T-helper 2 cell treated with Interferon-gamma antibody and Interleukin-4, amounts not matched to agents 5 μg/mL and 100 μg/mL, for 36 hours (primary cell): Measurements from ENCODE around the gene NAA15.
"Not testable (repeated sequence)": the region's sequence is repeated elsewhere in the genome, so short reads cannot be mapped to it uniquely, and the experiment has no call there.

Experiments used
- DNase-seq: peaks from one replicate; pipeline ENCODE4 v3.0.0; 2021; ENCODE audit warnings: low spot score
- H3K27ac Mint-ChIP-seq: one replicate; pipeline ENCODE4 v1.8.0; 2021; ENCODE audit warnings: mild to moderate bottlenecking, mixed read lengths
- H3K27me3 Mint-ChIP-seq: one replicate; pipeline ENCODE4 v1.8.0; 2021; ENCODE audit warnings: low read depth, mixed read lengths
- H3K36me3 Mint-ChIP-seq: one replicate; pipeline ENCODE4 v1.8.0; 2021; ENCODE audit warnings: low read depth, mixed read lengths
- H3K4me1 Mint-ChIP-seq: one replicate; pipeline ENCODE4 v1.8.0; 2021; ENCODE audit warnings: low read depth, mixed read lengths
- H3K4me3 Mint-ChIP-seq: one replicate; pipeline ENCODE4 v1.8.0; 2022; ENCODE audit warnings: mild to moderate bottlenecking, moderate library complexity, mixed read lengths
- H3K9me3 Mint-ChIP-seq: one replicate; pipeline ENCODE4 v1.8.0; 2021; ENCODE audit warnings: mixed read lengths

The NAA15 gene

GRCh38 chr4:139337612-139338011, 36.3 kb downstream of the NAA15 start:
- Mint-ChIP-seq H3K9me3 (no peaks in the 10 kb centered on the region), H3K36me3 (peaks cover 25% of the 10 kb centered on the region), H3K27ac (no peak overlapping the region), H3K4me3 (no peak overlapping the region), H3K27me3 (no peaks in the 10 kb centered on the region), H3K4me1 (peaks cover 6% of the 10 kb centered on the region)
- DNase-seq, result no peak

- Mint-ChIP-seq H3K27me3 (no peaks in the 10 kb centered on the region), H3K4me3 (no peak overlapping the region), H3K4me1 (peaks cover 4% of the 10 kb centered on the region), H3K36me3 (peaks cover 38% of the 10 kb centered on the region), H3K27ac (no peak overlapping the region), H3K9me3 (no peaks in the 10 kb centered on the region)
- DNase-seq, result no peak
Measured at GRCh38 chr4:139361301-139361700, 60.0 kb downstream of the NAA15 start.

- Mint-ChIP-seq H3K36me3 (peaks cover 64% of the 10 kb centered on the region), H3K27ac (no peak overlapping the region), H3K9me3 (no peaks in the 10 kb centered on the region), H3K4me1 (peaks cover 7% of the 10 kb centered on the region), H3K4me3 (no peak overlapping the region), H3K27me3 (no peaks in the 10 kb centered on the region)
- no peak for DNase-seq
Measured at GRCh38 chr4:139367421-139368090, 66.3 kb downstream of the NAA15 start.

- Mint-ChIP-seq H3K27ac (no peak overlapping the region), H3K27me3 (no peaks in the 10 kb centered on the region), H3K4me3 (no peak overlapping the region), H3K9me3 (no peaks in the 10 kb centered on the region), H3K4me1 (peaks cover 7% of the 10 kb centered on the region), H3K36me3 (peaks cover 64% of the 10 kb centered on the region)
- no peak for DNase-seq
Measured at GRCh38 chr4:139368998-139369397, 67.7 kb downstream of the NAA15 start.

GRCh38 chr4:139374251-139374650, 72.9 kb downstream of the NAA15 start:
- Mint-ChIP-seq H3K36me3 (peaks cover 51% of the 10 kb centered on the region), H3K27ac (no peak overlapping the region), H3K9me3 (no peaks in the 10 kb centered on the region), H3K4me1 (no peaks in the 10 kb centered on the region), H3K27me3 (no peaks in the 10 kb centered on the region), H3K4me3 (no peak overlapping the region)
- DNase-seq, result no peak

GRCh38 chr4:139386421-139386820, 85.1 kb downstream of the NAA15 start:
- Mint-ChIP-seq H3K27ac (no peak overlapping the region), H3K4me1 (peaks cover 4% of the 10 kb centered on the region), H3K4me3 (no peak overlapping the region), H3K27me3 (no peaks in the 10 kb centered on the region), H3K9me3 (no peaks in the 10 kb centered on the region), H3K36me3 (peaks cover 34% of the 10 kb centered on the region)
- DNase-seq, result no peak

- no peak overlapping the region for H3K4me3 Mint-ChIP-seq
- H3K9me3 Mint-ChIP-seq, result no peaks in the 10 kb centered on the region
- DNase-seq, result no peak
- H3K27me3 Mint-ChIP-seq, result no peaks in the 10 kb centered on the region
- peaks cover 4% of the 10 kb centered on the region for H3K4me1 Mint-ChIP-seq
- H3K27ac Mint-ChIP-seq, result no peak overlapping the region
- H3K36me3 Mint-ChIP-seq, result peaks cover 43% of the 10 kb centered on the region
Measured at GRCh38 chr4:139389102-139389501, 87.8 kb downstream of the NAA15 start.

GRCh38 chr4:139389991-139390390, 88.7 kb downstream of the NAA15 start:
- H3K9me3 Mint-ChIP-seq, result no peaks in the 10 kb centered on the region
- H3K27ac Mint-ChIP-seq, result no peak overlapping the region
- peaks cover 40% of the 10 kb centered on the region for H3K36me3 Mint-ChIP-seq
- no peak overlapping the region for H3K4me3 Mint-ChIP-seq
- DNase-seq, result no peak
- no peaks in the 10 kb centered on the region for H3K27me3 Mint-ChIP-seq
- peaks cover 4% of the 10 kb centered on the region for H3K4me1 Mint-ChIP-seq

- Mint-ChIP-seq H3K36me3 (peaks cover 35% of the 10 kb centered on the region), H3K27ac (no peak overlapping the region), H3K4me1 (peaks cover 4% of the 10 kb centered on the region), H3K4me3 (no peak overlapping the region), H3K27me3 (no peaks in the 10 kb centered on the region), H3K9me3 (no peaks in the 10 kb centered on the region)
- DNase-seq, result no peak
Measured at GRCh38 chr4:139391731-139392130, 90.4 kb downstream of the NAA15 start.

- Mint-ChIP-seq H3K4me1 (peaks cover 6% of the 10 kb centered on the region), H3K36me3 (peaks cover 37% of the 10 kb centered on the region), H3K27me3 (no peaks in the 10 kb centered on the region), H3K4me3 (no peak overlapping the region), H3K27ac (no peak overlapping the region), H3K9me3 (no peaks in the 10 kb centered on the region)
- DNase-seq, result no peak
Measured at GRCh38 chr4:139392797-139393196, 91.5 kb downstream of the NAA15 start.

GRCh38 chr4:139401368-139401767, 100.1 kb downstream of the NAA15 start:
- no peak overlapping the region for H3K4me3 Mint-ChIP-seq
- no peak overlapping the region for H3K27ac Mint-ChIP-seq
- H3K36me3 Mint-ChIP-seq, result peaks cover 8% of the 10 kb centered on the region

GRCh38 chr4:139402436-139402835, 101.1 kb downstream of the NAA15 start:
- Mint-ChIP-seq H3K27me3 (no peaks in the 10 kb centered on the region), H3K27ac (no peak overlapping the region), H3K9me3 (no peaks in the 10 kb centered on the region), H3K4me3 (no peak overlapping the region), H3K4me1 (peaks cover 2% of the 10 kb centered on the region), H3K36me3 (peaks cover 8% of the 10 kb centered on the region)
- DNase-seq, result no peak

More at GRCh38 chr4:139401368-139401767, 100.1 kb downstream of the NAA15 start:
- no peaks in the 10 kb centered on the region for H3K27me3 Mint-ChIP-seq
- peaks cover 2% of the 10 kb centered on the region for H3K4me1 Mint-ChIP-seq
- no peak for DNase-seq
- no peaks in the 10 kb centered on the region for H3K9me3 Mint-ChIP-seq

GRCh38 chr4:139403462-139403861, 102.2 kb downstream of the NAA15 start:
- H3K27ac Mint-ChIP-seq, result no peak overlapping the region
- no peak for DNase-seq
- H3K27me3 Mint-ChIP-seq, result no peaks in the 10 kb centered on the region
- H3K9me3 Mint-ChIP-seq, result no peaks in the 10 kb centered on the region
- H3K4me3 Mint-ChIP-seq, result no peak overlapping the region
- H3K36me3 Mint-ChIP-seq, result peaks cover 7% of the 10 kb centered on the region
- H3K4me1 Mint-ChIP-seq, result no peaks in the 10 kb centered on the region

GRCh38 chr4:139410312-139410711, 109.0 kb downstream of the NAA15 start:
- Mint-ChIP-seq H3K36me3 (peaks cover 8% of the 10 kb centered on the region), H3K9me3 (no peaks in the 10 kb centered on the region), H3K27ac (no peak overlapping the region), H3K4me1 (no peaks in the 10 kb centered on the region), H3K4me3 (no peak overlapping the region), H3K27me3 (no peaks in the 10 kb centered on the region)
- no peak for DNase-seq

GRCh38 chr4:139414671-139415210, 113.4 kb downstream of the NAA15 start:
- peaks cover 13% of the 10 kb centered on the region for H3K36me3 Mint-ChIP-seq
- not testable (repeated sequence) for H3K4me3 Mint-ChIP-seq, H3K4me1 Mint-ChIP-seq, H3K27ac Mint-ChIP-seq, DNase-seq, H3K9me3 Mint-ChIP-seq, H3K27me3 Mint-ChIP-seq
